Measurements from ENCODE around the gene MAGEB4. TPM values are rescaled to one million over a fixed set of nuclear protein-coding genes. Genes with fewer than 3 reads are reported as not detected.
A peak's percentile ranks its signal among the peaks of the same experiment; 100 is the strongest.

Gene MAGEB4
- total RNA-seq, 1 donor from 2014 or later = not detected

DNA sequence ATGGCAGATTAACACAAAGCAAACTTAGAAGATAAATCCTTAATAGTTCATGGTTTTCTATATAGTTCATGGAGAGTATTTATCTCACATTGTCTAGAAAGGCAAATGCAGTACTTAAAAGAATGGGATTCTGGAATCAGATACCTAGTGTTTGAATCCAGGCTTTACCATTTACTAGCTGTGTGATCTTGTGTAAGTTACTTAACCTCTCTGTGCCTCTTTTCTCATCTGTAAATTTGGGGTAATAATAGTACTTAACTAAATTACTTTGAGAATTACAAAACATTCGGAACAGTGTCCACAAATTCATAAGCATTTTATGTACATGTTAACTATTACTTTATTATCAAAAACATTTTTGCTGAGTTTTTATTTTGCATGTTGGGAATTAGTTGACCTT lies 21.0 kb downstream of the MAGEB4 start:
- Mint-ChIP-seq H3K9me3 (no peaks in the 10 kb centered on the region), H3K27me3 (no peaks in the 10 kb centered on the region), H3K4me3 (no peak overlapping the region), H3K36me3 (no peaks in the 10 kb centered on the region), H3K4me1 (ENCODE audit: unreplicated experiment) (no peaks in the 10 kb centered on the region), H3K27ac (no peak overlapping the region)
- DNase-seq (ENCODE audit: extremely low spot score, unreplicated experiment) = no peak
- TF ChIP-seq, protein P1, sequence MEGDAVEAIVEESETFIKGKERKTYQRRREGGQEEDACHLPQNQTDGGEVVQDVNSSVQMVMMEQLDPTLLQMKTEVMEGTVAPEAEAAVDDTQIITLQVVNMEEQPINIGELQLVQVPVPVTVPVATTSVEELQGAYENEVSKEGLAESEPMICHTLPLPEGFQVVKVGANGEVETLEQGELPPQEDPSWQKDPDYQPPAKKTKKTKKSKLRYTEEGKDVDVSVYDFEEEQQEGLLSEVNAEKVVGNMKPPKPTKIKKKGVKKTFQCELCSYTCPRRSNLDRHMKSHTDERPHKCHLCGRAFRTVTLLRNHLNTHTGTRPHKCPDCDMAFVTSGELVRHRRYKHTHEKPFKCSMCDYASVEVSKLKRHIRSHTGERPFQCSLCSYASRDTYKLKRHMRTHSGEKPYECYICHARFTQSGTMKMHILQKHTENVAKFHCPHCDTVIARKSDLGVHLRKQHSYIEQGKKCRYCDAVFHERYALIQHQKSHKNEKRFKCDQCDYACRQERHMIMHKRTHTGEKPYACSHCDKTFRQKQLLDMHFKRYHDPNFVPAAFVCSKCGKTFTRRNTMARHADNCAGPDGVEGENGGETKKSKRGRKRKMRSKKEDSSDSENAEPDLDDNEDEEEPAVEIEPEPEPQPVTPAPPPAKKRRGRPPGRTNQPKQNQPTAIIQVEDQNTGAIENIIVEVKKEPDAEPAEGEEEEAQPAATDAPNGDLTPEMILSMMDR (conservative IDR thresholded peaks at IDR 0.05) = no peak

DNA sequence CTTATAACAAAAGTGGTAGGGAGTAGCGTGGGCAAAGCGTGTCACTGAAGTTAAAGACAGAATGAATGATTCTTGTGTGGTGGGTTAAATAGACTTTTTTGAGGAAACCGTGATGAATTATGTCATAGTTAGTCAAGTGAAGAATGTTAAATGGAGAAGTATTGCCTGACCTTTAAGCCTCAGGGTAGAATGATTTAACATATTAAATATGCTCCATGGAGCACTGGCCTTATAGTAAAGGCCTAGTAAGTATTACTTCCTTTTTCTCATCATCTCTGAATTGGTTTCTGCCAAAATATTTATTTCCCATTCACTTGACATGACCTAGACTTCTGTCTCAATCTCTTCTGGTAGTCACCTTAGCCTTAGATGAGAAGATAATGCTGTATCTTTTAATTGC lies 28.8 kb downstream of the MAGEB4 start:
- Mint-ChIP-seq H3K36me3 (no peaks in the 10 kb centered on the region), H3K4me3 (no peak overlapping the region), H3K9me3 (peaks cover 5% of the 10 kb centered on the region), H3K4me1 (ENCODE audit: unreplicated experiment) (no peaks in the 10 kb centered on the region), H3K27me3 (no peaks in the 10 kb centered on the region), H3K27ac (no peak overlapping the region)
- TF ChIP-seq, protein P1 (conservative IDR thresholded peaks at IDR 0.05) = no peak
- DNase-seq (ENCODE audit: extremely low spot score, unreplicated experiment) = no peak

DNA sequence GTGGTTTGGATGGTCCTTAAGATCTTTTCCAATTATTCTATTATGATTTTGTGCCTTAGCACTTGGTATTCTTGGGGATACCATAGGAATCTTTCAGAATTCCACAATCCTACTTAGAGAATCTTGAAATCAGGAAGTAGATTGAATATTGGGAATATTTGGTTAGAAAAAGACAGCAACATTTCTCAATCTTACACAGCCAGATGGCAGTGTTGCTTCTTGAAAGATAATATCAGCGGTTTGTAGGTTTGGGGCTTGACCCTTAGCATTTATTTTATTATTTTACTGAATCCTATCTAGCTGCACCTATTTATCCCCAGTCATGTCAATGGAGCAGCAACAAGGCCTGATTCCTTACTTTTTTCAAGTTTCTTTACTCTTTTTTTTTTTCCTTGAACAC lies 33.7 kb downstream of the MAGEB4 start:
- Mint-ChIP-seq H3K4me3 (no peak overlapping the region), H3K27me3 (no peaks in the 10 kb centered on the region), H3K4me1 (ENCODE audit: unreplicated experiment) (no peaks in the 10 kb centered on the region), H3K36me3 (no peaks in the 10 kb centered on the region), H3K9me3 (no peaks in the 10 kb centered on the region), H3K27ac (no peak overlapping the region)
- TF ChIP-seq, protein P1 (conservative IDR thresholded peaks at IDR 0.05) = peak; percentile 69
- no peak for DNase-seq (ENCODE audit: extremely low spot score, unreplicated experiment)

DNA sequence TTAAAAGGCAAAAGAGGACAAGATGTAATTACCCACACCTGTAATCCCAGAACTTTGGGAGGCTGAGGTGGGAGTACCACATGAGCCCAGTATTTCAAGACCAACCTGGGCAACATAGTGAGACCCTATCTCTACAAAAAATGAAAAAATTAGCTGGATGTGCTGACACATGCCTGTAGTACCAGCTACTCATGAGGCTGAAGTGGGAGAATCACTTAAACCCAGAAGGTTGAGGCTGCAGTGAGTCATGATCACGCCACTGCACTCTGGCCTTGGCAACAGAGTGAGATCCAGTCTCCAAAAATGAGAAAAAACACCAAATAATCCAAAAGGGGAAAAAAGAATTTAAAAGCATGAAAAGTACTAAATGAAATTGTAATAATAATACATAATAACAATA lies 36.6 kb downstream of the MAGEB4 start:
- Mint-ChIP-seq H3K36me3 (no peaks in the 10 kb centered on the region), H3K4me3 (no peak overlapping the region), H3K9me3 (no peaks in the 10 kb centered on the region), H3K4me1 (ENCODE audit: unreplicated experiment) (no peaks in the 10 kb centered on the region), H3K27me3 (no peaks in the 10 kb centered on the region), H3K27ac (no peak overlapping the region)
- TF ChIP-seq, protein P1 (conservative IDR thresholded peaks at IDR 0.05) = no peak
- DNase-seq (ENCODE audit: extremely low spot score, unreplicated experiment) = no peak

DNA sequence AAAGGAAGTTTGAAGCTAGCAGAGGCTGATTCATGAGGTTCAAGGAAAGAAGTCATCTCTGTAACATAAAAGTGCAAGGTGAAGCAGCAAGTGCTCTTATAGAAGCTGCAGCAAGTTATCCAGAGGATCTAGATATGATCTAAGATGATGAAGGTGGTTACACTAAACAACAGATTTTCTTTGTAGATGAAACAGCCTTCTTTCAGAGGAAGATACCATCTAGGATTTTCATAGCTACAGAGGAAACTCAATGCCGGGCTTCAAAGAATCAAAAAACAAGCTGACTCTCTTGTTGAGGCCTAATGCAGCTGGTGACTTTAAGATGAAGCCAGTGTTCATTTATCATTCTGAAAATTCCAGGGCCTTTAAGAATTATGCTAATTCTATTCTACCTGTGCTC lies 38.6 kb downstream of the MAGEB4 start:
- TF ChIP-seq, protein P1 (conservative IDR thresholded peaks at IDR 0.05) = no peak
- Mint-ChIP-seq H3K4me3 (no peak overlapping the region), H3K36me3 (no peaks in the 10 kb centered on the region), H3K4me1 (ENCODE audit: unreplicated experiment) (peaks cover 4% of the 10 kb centered on the region), H3K27ac (no peak overlapping the region), H3K27me3 (no peaks in the 10 kb centered on the region), H3K9me3 (peaks cover 3% of the 10 kb centered on the region)
- DNase-seq (ENCODE audit: extremely low spot score, unreplicated experiment) = no peak

DNA sequence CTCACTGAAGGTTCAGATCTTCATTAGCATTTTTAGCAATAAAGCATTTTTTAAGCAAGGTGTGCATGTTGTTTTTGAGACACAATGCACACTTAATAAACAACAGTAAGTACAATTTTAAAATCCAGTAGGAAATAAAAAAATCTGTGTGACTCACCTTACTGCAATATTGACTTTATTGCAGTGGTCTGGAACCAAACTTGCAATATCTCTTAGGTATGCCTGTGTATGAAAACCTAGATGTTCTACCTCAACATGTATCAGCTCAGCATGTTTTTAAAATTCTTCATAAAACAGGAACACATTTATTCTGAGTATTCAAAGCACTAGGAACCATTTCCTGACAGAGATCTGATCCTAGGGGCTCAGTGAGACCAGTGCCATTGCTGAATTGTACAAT lies 40.7 kb downstream of the MAGEB4 start:
- Mint-ChIP-seq H3K36me3 (no peaks in the 10 kb centered on the region), H3K27ac (peak overlapping the region; percentile 94), H3K27me3 (no peaks in the 10 kb centered on the region), H3K4me1 (ENCODE audit: unreplicated experiment) (peaks cover 4% of the 10 kb centered on the region), H3K4me3 (no peak overlapping the region), H3K9me3 (peaks cover 4% of the 10 kb centered on the region)
- DNase-seq (ENCODE audit: extremely low spot score, unreplicated experiment) = no peak
- TF ChIP-seq, protein P1 (conservative IDR thresholded peaks at IDR 0.05) = no peak
